HepG2 (cell line): ENCODE results near the gene PIK3IP1. TPM values are rescaled to one million over a fixed set of nuclear protein-coding genes. Genes with fewer than 3 reads are reported as not detected.

ENCODE experiments used
- CHD2 ChIP-seq: IDR thresholded peaks from 2 replicates; pipeline ENCODE4 v1.6.1; 2011; ENCODE audit warnings: low read depth, low read length, improper control_type of control experiment
- FOXJ3 ChIP-seq: sonication (generic); formaldehyde crosslinking; IDR thresholded peaks from 2 replicates; pipeline ENCODE4 v1.4.0; 2020; ENCODE audit warnings: missing genetic modification reagents, mild to moderate bottlenecking, borderline replicate concordance
- FOXP1 ChIP-seq, 2 experiments: fragments of 450-650 bp in 1 of 2; IDR thresholded peaks; 2 replicates each; pipeline ENCODE4 v1.6.1; 2017 to 2018; ENCODE audit warnings: antibody characterized with exemption in 1 of 2
- HNF1B ChIP-seq: sonication (generic); formaldehyde crosslinking; IDR thresholded peaks from 2 replicates; pipeline ENCODE4 v1.5.1; 2020; ENCODE audit warnings: mild to moderate bottlenecking, moderate library complexity, missing genetic modification reagents
- HOXA3 ChIP-seq: sonication (generic); formaldehyde crosslinking; IDR thresholded peaks from 2 replicates; pipeline ENCODE4 v1.5.0; 2020; ENCODE audit warnings: missing genetic modification reagents
- JUN ChIP-seq: sonication (generic); formaldehyde crosslinking; IDR thresholded peaks from 2 replicates; pipeline ENCODE4 v1.4.0; 2020; ENCODE audit warnings: mild to moderate bottlenecking, missing genetic modification reagents
- MED13 ChIP-seq: sonication (generic); formaldehyde crosslinking; IDR thresholded peaks from 2 replicates; pipeline ENCODE4 v1.5.0; 2020; ENCODE audit warnings: missing genetic modification reagents
- PREB ChIP-seq: sonication (generic); formaldehyde crosslinking; IDR thresholded peaks from 2 replicates; pipeline ENCODE4 v1.4.0; 2020; ENCODE audit warnings: missing genetic modification reagents
- RARA ChIP-seq: IDR thresholded peaks from 2 replicates; pipeline ENCODE4 v1.6.1; 2016; ENCODE audit warnings: missing genetic modification reagents, missing compliant biosample characterization
- SPEN ChIP-seq: sonication (generic); formaldehyde crosslinking; IDR thresholded peaks from 2 replicates; pipeline ENCODE4 v1.5.1; 2020; ENCODE audit warnings: low read depth, mild to moderate bottlenecking, missing genetic modification reagents
- TEAD3 ChIP-seq: optimal IDR thresholded peaks from 2 replicates; pipeline ENCODE3; 2016; ENCODE audit warnings: borderline replicate concordance
- ZBTB7A ChIP-seq: sonication (generic); formaldehyde crosslinking; IDR thresholded peaks from 2 replicates; pipeline ENCODE4 v1.8.0; 2022; ENCODE audit warnings: mild to moderate bottlenecking, missing genetic modification reagents
- ZFP1 ChIP-seq: IDR thresholded peaks from 2 replicates; pipeline ENCODE4 v1.6.1; 2016
- ZNF142 ChIP-seq: sonication (generic); formaldehyde crosslinking; IDR thresholded peaks from 2 replicates; pipeline ENCODE4 v1.4.0; 2020; ENCODE audit warnings: missing genetic modification reagents
- ZNF281 ChIP-seq: sonication (generic); formaldehyde crosslinking; IDR thresholded peaks from 2 replicates; pipeline ENCODE4 v1.4.0; 2020; ENCODE audit warnings: missing genetic modification reagents, borderline replicate concordance
- ZNF337 ChIP-seq: sonication (generic); formaldehyde crosslinking; IDR thresholded peaks from 2 replicates; pipeline ENCODE4 v1.5.1; 2020; ENCODE audit warnings: missing genetic modification reagents, low read depth, mild to moderate bottlenecking, borderline replicate concordance
- ZNF468 ChIP-seq: sonication (generic); formaldehyde crosslinking; IDR thresholded peaks from 2 replicates; pipeline ENCODE4 v1.8.0; 2022; ENCODE audit warnings: mild to moderate bottlenecking, moderate library complexity, missing genetic modification reagents
- ZNF512 ChIP-seq: sonication (generic); formaldehyde crosslinking; IDR thresholded peaks from 2 replicates; pipeline ENCODE4 v1.4.0; 2020; ENCODE audit warnings: mild to moderate bottlenecking, missing genetic modification reagents
- polyA plus RNA-seq, 8 experiments: library from polyadenylated mRNA; depleted of rRNA in 3 of 8; stranded (reverse) in 7 of 8; unstranded in 1 of 8; fragments of >200 nt; fragmentation: Illumina TruSeq in 4 of 8; extraction: Trizol in 4 of 8; gene quantifications; 2 replicates each; pipeline versions ENCODE4 v1.2.1 to v1.2.3, GENCODE V29; 2011 to 2016; ENCODE audit warnings: low read depth in 4 of 8, missing spikeins in 1 of 8, mixed read lengths in 1 of 8; ENCODE audit not compliant: insufficient read depth in 1 of 8
- total RNA-seq, 5 experiments: library from RNA; depleted of rRNA; stranded (reverse); fragments of >200 nt; fragmentation: Illumina TruSeq; extraction: Trizol; gene quantifications; 2 replicates each; pipeline ENCODE4 v1.2.3, GENCODE V29; 2016; ENCODE audit warnings: low read depth in 1 of 5

The PIK3IP1 gene
- total and polyA plus RNA-seq, 2 of the 13 experiments (the other 11 are each of a cell fraction or from before 2014, with no cell fraction given) = 1.3 to 2.5 TPM

- TF ChIP-seq ZNF142 (CRISPR knock-in tag) (no peak), ZNF468 (CRISPR knock-in tag) (no peak), ZBTB7A (CRISPR knock-in tag) (no peak), MED13 (no peak), JUN (CRISPR knock-in tag) (no peak), ZNF337 (CRISPR knock-in tag) (no peak), RARA (CRISPR knock-in tag) (0 out of 2 replicates have a peak, but pooled peaks have one; percentile 9), HNF1B (CRISPR knock-in tag) (no peak), ZNF281 (no peak), FOXP1 (IDR thresholded peaks at IDR 0.05) (no peak), FOXP1 (CRISPR knock-in tag; IDR thresholded peaks at IDR 0.05) (peak; percentile 20; the same call in 1 of the 2 replicates), ZFP1 (CRISPR knock-in tag) (no peak), CHD2 (no peak), FOXJ3 (CRISPR knock-in tag) (no peak), HOXA3 (no peak), TEAD3 (CRISPR knock-in tag) (peak; percentile 73), SPEN (CRISPR knock-in tag) (no peak), PREB (no peak), ZNF512 (no peak)
Measured at GRCh38 chr22:31300896-31301295, 8.6 kb upstream of the PIK3IP1 start (continued).
